Measurements from ENCODE around the gene PSME3IP1.

DNA sequence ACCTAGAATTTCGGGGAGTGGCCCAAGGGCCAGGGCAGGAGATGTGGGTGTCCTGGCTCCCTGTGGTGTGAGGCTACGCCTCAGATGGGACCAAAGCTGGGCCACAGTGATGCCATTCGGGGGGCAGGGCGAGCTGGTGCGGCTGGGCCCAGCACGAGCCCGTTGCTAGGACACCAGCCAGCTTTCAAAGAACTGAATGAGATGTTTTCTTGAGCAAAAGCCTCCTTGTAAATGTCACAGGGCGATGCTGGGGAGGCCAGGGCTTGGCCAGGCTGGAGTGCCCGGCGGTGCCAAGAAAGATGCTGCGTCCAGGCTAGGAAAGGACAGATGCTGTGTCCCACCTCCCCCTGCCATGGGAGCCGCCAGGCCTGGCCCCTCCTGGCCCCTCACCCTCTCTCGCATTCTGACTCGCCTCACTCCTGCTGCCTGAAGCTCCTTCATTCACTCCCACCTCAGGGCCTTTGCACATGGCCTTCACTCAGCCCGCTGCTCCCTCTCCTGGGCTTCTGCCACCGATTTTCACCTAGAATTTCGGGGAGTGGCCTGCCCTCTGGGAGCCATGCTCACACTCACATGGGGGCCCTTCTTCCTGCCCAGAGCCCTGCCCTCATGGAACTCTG is 54.4 kb downstream of the PSME3IP1 start:
- no peak for TF ChIP-seq POLR2A (IDR thresholded peaks at IDR 0.05)
- TF ChIP-seq, protein P1, sequence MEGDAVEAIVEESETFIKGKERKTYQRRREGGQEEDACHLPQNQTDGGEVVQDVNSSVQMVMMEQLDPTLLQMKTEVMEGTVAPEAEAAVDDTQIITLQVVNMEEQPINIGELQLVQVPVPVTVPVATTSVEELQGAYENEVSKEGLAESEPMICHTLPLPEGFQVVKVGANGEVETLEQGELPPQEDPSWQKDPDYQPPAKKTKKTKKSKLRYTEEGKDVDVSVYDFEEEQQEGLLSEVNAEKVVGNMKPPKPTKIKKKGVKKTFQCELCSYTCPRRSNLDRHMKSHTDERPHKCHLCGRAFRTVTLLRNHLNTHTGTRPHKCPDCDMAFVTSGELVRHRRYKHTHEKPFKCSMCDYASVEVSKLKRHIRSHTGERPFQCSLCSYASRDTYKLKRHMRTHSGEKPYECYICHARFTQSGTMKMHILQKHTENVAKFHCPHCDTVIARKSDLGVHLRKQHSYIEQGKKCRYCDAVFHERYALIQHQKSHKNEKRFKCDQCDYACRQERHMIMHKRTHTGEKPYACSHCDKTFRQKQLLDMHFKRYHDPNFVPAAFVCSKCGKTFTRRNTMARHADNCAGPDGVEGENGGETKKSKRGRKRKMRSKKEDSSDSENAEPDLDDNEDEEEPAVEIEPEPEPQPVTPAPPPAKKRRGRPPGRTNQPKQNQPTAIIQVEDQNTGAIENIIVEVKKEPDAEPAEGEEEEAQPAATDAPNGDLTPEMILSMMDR (IDR thresholded peaks at IDR 0.05) = no peak

Data from lower leg skin (tissue), 3 donors.